Suprapubic skin (tissue), 4 donors: ENCODE results near the gene KCNH5. TPM values are rescaled to one million over a fixed set of nuclear protein-coding genes. Genes with fewer than 3 reads are reported as not detected.

Source experiments
- DNase-seq, 2 donors: peaks; one replicate each; pipeline ENCODE4 v3.0.0-alpha.2; 2019; ENCODE audit warnings: low spot score in 2 of 2
- H3K27ac ChIP-seq: fragments of 200-600 bp; sonication (generic); one replicate; pipeline ENCODE4 v1.5.1; 2019
- H3K27me3 ChIP-seq: fragments of 200-600 bp; sonication (generic); one replicate; pipeline ENCODE4 v1.5.1; 2019
- H3K36me3 ChIP-seq: fragments of 200-600 bp; sonication (generic); one replicate; pipeline ENCODE4 v1.5.1; 2019
- H3K4me1 ChIP-seq: fragments of 200-600 bp; sonication (generic); one replicate; pipeline ENCODE4 v1.5.1; 2019
- H3K4me3 ChIP-seq: fragments of 200-600 bp; sonication (generic); one replicate; pipeline ENCODE4 v1.5.1; 2019; ENCODE audit warnings: mild to moderate bottlenecking
- H3K9me3 ChIP-seq: fragments of 200-600 bp; sonication (generic); one replicate; pipeline ENCODE4 v1.5.1; 2019
- CTCF ChIP-seq, 2 donors: fragments of 200-600 bp in 1 of 2; fragments of 450-650 bp in 1 of 2; sonication (generic) in 1 of 2; IDR thresholded peaks; one replicate each; pipeline ENCODE4 v1.5.1; 2016 to 2019; ENCODE audit warnings: antibody characterized with exemption in 2 of 2, mild to moderate bottlenecking in 1 of 2, moderate library complexity in 1 of 2
- EP300 ChIP-seq: sonication (generic); formaldehyde crosslinking; IDR thresholded peaks from one replicate; pipeline ENCODE4 v1.6.1; 2017; ENCODE audit warnings: antibody characterized with exemption
- POLR2A ChIP-seq, 2 donors: fragments of 450-650 bp; IDR thresholded peaks; one replicate each; pipeline ENCODE4 v1.6.1; 2017; ENCODE audit warnings: antibody characterized with exemption in 2 of 2, mild to moderate bottlenecking in 2 of 2, moderate library complexity in 2 of 2
- POLR2AphosphoS5 ChIP-seq, 3 donors: sonication (generic); formaldehyde crosslinking; IDR thresholded peaks; one replicate each; pipeline ENCODE4 v1.6.1; 2017; ENCODE audit warnings: antibody characterized with exemption in 3 of 3
- WGBS: methylation state at CpG from one replicate; pipeline ENCODE4 v1.1.5; 2018; 5-methylcytosine and 5-hydroxymethylcytosine counted together
- total RNA-seq, 4 donors: library from RNA; depleted of rRNA; stranded (reverse); fragments of >200 nt; gene quantifications; one replicate each; pipeline ENCODE4 v1.1.0, GENCODE V29; 2016

Gene KCNH5
- total RNA-seq, 4 donors from 2014 or later, result 0.31 to 0.79 TPM; not detected in 2

GRCh38 chr14:62894736-62895135, 150.5 kb downstream of the KCNH5 start:
- TF ChIP-seq POLR2AphosphoS5 (IDR thresholded peaks at IDR 0.05) (no peak), EP300 (no peak), POLR2A (IDR thresholded peaks at IDR 0.05) (no peak), CTCF (IDR thresholded peaks at IDR 0.05) (no peak)
- Histone ChIP-seq H3K9me3 (no peaks in the 10 kb centered on the region), H3K4me1 (no peaks in the 10 kb centered on the region), H3K27me3 (no peaks in the 10 kb centered on the region), H3K27ac (no peak overlapping the region), H3K36me3 (no peaks in the 10 kb centered on the region), H3K4me3 (no peak overlapping the region)
- WGBS, result 87% methylated on average over 1 of the region's 1 CpG
- no peak for DNase-seq

- H3K4me1 ChIP-seq, result no peaks in the 10 kb centered on the region
- H3K36me3 ChIP-seq, result no peaks in the 10 kb centered on the region
- no peak overlapping the region for H3K27ac ChIP-seq
- WGBS, result 51% methylated on average over 4 of the region's 4 CpGs
- DNase-seq, result no peak
- no peaks in the 10 kb centered on the region for H3K9me3 ChIP-seq
- TF ChIP-seq CTCF (IDR thresholded peaks at IDR 0.05) (no peak), EP300 (no peak), POLR2A (IDR thresholded peaks at IDR 0.05) (no peak), POLR2AphosphoS5 (IDR thresholded peaks at IDR 0.05) (no peak)
- no peaks in the 10 kb centered on the region for H3K27me3 ChIP-seq
- no peak overlapping the region for H3K4me3 ChIP-seq
These were observed 155.9 kb downstream of the KCNH5 start for GRCh38 chr14:62889364-62889763.

- no peaks in the 10 kb centered on the region for H3K4me1 ChIP-seq
- 56% methylated on average over 1 of the region's 1 CpG for WGBS
- no peak for DNase-seq
- no peak overlapping the region for H3K27ac ChIP-seq
- no peaks in the 10 kb centered on the region for H3K27me3 ChIP-seq
- H3K36me3 ChIP-seq, result no peaks in the 10 kb centered on the region
- H3K4me3 ChIP-seq, result no peak overlapping the region
- no peaks in the 10 kb centered on the region for H3K9me3 ChIP-seq
- TF ChIP-seq POLR2AphosphoS5 (IDR thresholded peaks at IDR 0.05), result no peak
- no peak for TF ChIP-seq CTCF (IDR thresholded peaks at IDR 0.05)
- TF ChIP-seq EP300, result no peak
- TF ChIP-seq POLR2A (IDR thresholded peaks at IDR 0.05), result no peak
These were observed 158.8 kb downstream of the KCNH5 start for GRCh38 chr14:62886461-62886860.

GRCh38 chr14:62885451-62885850, 159.8 kb downstream of the KCNH5 start:
- WGBS, result 63% methylated on average over 2 of the region's 2 CpGs
- no peak overlapping the region for H3K4me3 ChIP-seq
- no peak for DNase-seq
- no peaks in the 10 kb centered on the region for H3K36me3 ChIP-seq
- no peak overlapping the region for H3K27ac ChIP-seq
- H3K27me3 ChIP-seq, result no peaks in the 10 kb centered on the region
- H3K9me3 ChIP-seq, result no peaks in the 10 kb centered on the region
- TF ChIP-seq CTCF (IDR thresholded peaks at IDR 0.05) (no peak), EP300 (no peak), POLR2AphosphoS5 (IDR thresholded peaks at IDR 0.05) (no peak), POLR2A (IDR thresholded peaks at IDR 0.05) (no peak)
- no peaks in the 10 kb centered on the region for H3K4me1 ChIP-seq

GRCh38 chr14:62882967-62883366, 162.3 kb downstream of the KCNH5 start:
- Histone ChIP-seq H3K27ac (no peak overlapping the region), H3K27me3 (no peaks in the 10 kb centered on the region), H3K4me1 (no peaks in the 10 kb centered on the region), H3K9me3 (no peaks in the 10 kb centered on the region), H3K4me3 (no peak overlapping the region), H3K36me3 (no peaks in the 10 kb centered on the region)
- WGBS, result 94% methylated on average over 2 of the region's 2 CpGs
- TF ChIP-seq POLR2A (IDR thresholded peaks at IDR 0.05), result no peak
- TF ChIP-seq POLR2AphosphoS5 (IDR thresholded peaks at IDR 0.05), result no peak
- TF ChIP-seq CTCF (IDR thresholded peaks at IDR 0.05), result no peak
- TF ChIP-seq EP300, result no peak
- DNase-seq, result no peak
